A673 (cell line): ENCODE results near the gene NPRL2. TPM values are rescaled to one million over a fixed set of nuclear protein-coding genes. Genes with fewer than 3 reads are reported as not detected.

Experiments used
- BruUV-seq: library from RNA; stranded (reverse); fragments of 400-500 nt; replicated peaks from 2 replicates; lab custom pipeline; 2021; lab: Mats Ljungman, UMichigan
- CTCF ChIA-PET: fragments of 300-600 bp; sonication (Branson Sonifier 250); formaldehyde crosslinking; loops from one replicate; lab custom pipeline; 2022; ENCODE audit warnings: antibody characterized with exemption; lab: Charles Lee
- POLR2A ChIA-PET: fragments of 300-600 bp; sonication (Branson Sonifier 250); formaldehyde crosslinking; loops from one replicate; lab custom pipeline; 2022; ENCODE audit warnings: antibody characterized with exemption; ENCODE audit not compliant: low non-redundant PET; lab: Charles Lee
- DNase-seq: peaks from one replicate; pipeline ENCODE4 v3.0.0-alpha.2; 2015; ENCODE audit warnings: low spot score
- H3K27ac ChIP-seq: fragments of 200-600 bp; sonication (generic); 2 replicates; pipeline ENCODE4 v1.5.1; 2016; ENCODE audit warnings: mixed run types, low read depth, mild to moderate bottlenecking, mixed read lengths, antibody characterized with exemption, low read length; ENCODE audit not compliant: poor library complexity, severe bottlenecking
- H3K27me3 ChIP-seq: fragments of 200-600 bp; sonication (generic); replicated peaks from 2 replicates; pipeline ENCODE4 v1.6.1; 2017; ENCODE audit warnings: mixed run types, low read depth, mild to moderate bottlenecking, mixed read lengths, antibody characterized with exemption, low read length; ENCODE audit not compliant: insufficient read depth, poor library complexity
- H3K36me3 ChIP-seq: fragments of 200-600 bp; sonication (generic); 2 replicates; pipeline ENCODE4 v1.6.1; 2016; ENCODE audit warnings: mixed run types, mild to moderate bottlenecking, mixed read lengths, antibody characterized with exemption, low read length; ENCODE audit not compliant: insufficient read depth, poor library complexity, severe bottlenecking
- H3K4me1 ChIP-seq: fragments of 200-600 bp; sonication (generic); 2 replicates; pipeline ENCODE4 v1.6.1; 2017; ENCODE audit warnings: mixed run types, mild to moderate bottlenecking, mixed read lengths, antibody characterized with exemption, low read length; ENCODE audit not compliant: insufficient read depth, poor library complexity, severe bottlenecking
- H3K4me3 ChIP-seq: fragments of 200-600 bp; sonication (generic); 2 replicates; pipeline ENCODE4 v1.5.1; 2016; ENCODE audit warnings: low read depth, mixed run types, mild to moderate bottlenecking, mixed read lengths, low read length; ENCODE audit not compliant: poor library complexity, severe bottlenecking
- H3K9me3 ChIP-seq: fragments of 200-600 bp; sonication (generic); 2 replicates; pipeline ENCODE4 v1.6.1; 2016; ENCODE audit warnings: mixed run types, low read depth, mild to moderate bottlenecking, mixed read lengths, antibody characterized with exemption, low read length; ENCODE audit not compliant: poor library complexity, severe bottlenecking
- CTCF ChIP-seq: fragments of 300-800, 200-600 bp; sonication (generic); conservative IDR thresholded peaks from 2 replicates; pipeline ENCODE4 v1.5.1; 2017; ENCODE audit warnings: low read depth, mild to moderate bottlenecking, antibody characterized with exemption, low read length, moderate library complexity, mixed read lengths
- EZH2 ChIP-seq: fragments of 200-600 bp; sonication (generic); IDR thresholded peaks from 2 replicates; pipeline ENCODE4 v1.6.1; 2017; ENCODE audit warnings: borderline replicate concordance, low read depth, mild to moderate bottlenecking, mixed read lengths, antibody characterized with exemption, low read length; ENCODE audit not compliant: poor library complexity, severe bottlenecking
- intact Hi-C: fragments of 100-400 bp; cut with micrococcal nuclease; formaldehyde crosslinking; loops from one replicate; pipeline ENCODE4 v1.10.0; 2022; ENCODE audit not compliant: unreplicated experiment
- total RNA-seq: library from RNA; stranded (reverse); gene quantifications from 2 replicates; pipeline ENCODE4 v1.2.3, GENCODE V29; 2021

The NPRL2 gene
- total RNA-seq, 1 experiment from 2014 or later = 16.0 TPM

GRCh38 chr3:50333744-50334328 is 16.7 kb downstream of the NPRL2 start:
- DNase-seq = no peak
- Histone ChIP-seq H3K4me3 (no peak overlapping the region), H3K27me3 (no peaks in the 10 kb centered on the region), H3K36me3 (peaks cover 16% of the 10 kb centered on the region), H3K9me3 (no peaks in the 10 kb centered on the region), H3K27ac (no peak overlapping the region), H3K4me1 (no peaks in the 10 kb centered on the region)
- no TSS peak for BruUV-seq
- ChIA-PET POLR2A (no interaction called here), CTCF (no interaction called here)
- TF ChIP-seq CTCF (no peak), EZH2 (no peak)
- intact Hi-C loops = no loop called here

GRCh38 chr3:50331364-50331907 is 19.1 kb downstream of the NPRL2 start:
- POLR2A ChIA-PET = no interaction called here
- CTCF ChIA-PET = no interaction called here
- no peak for DNase-seq
- Histone ChIP-seq H3K4me3 (no peak overlapping the region), H3K27ac (no peak overlapping the region), H3K4me1 (no peaks in the 10 kb centered on the region), H3K9me3 (no peaks in the 10 kb centered on the region), H3K27me3 (no peaks in the 10 kb centered on the region), H3K36me3 (peaks cover 16% of the 10 kb centered on the region)
- intact Hi-C loops = no loop called here
- no peak for TF ChIP-seq CTCF
- TF ChIP-seq EZH2 = no peak
- no TSS peak for BruUV-seq

- TF ChIP-seq CTCF = no peak
- no peak for TF ChIP-seq EZH2
- Histone ChIP-seq H3K4me1 (no peaks in the 10 kb centered on the region), H3K36me3 (peaks cover 16% of the 10 kb centered on the region), H3K9me3 (no peaks in the 10 kb centered on the region), H3K27ac (no peak overlapping the region), H3K4me3 (no peak overlapping the region), H3K27me3 (no peaks in the 10 kb centered on the region)
- no peak for DNase-seq
- intact Hi-C loops = no loop called here
- POLR2A ChIA-PET = no interaction called here
- CTCF ChIA-PET = no interaction called here
- BruUV-seq = no TSS peak
These were observed 20.2 kb downstream of the NPRL2 start for GRCh38 chr3:50330330-50330729.
